ENCODE data around the gene PLOD1. TPM values are rescaled to one million over a fixed set of nuclear protein-coding genes. Genes with fewer than 3 reads are reported as not detected.

PLOD1 gene
- total RNA-seq, 2 donors from 2014 or later, result 70.0 to 91.2 TPM

DNA sequence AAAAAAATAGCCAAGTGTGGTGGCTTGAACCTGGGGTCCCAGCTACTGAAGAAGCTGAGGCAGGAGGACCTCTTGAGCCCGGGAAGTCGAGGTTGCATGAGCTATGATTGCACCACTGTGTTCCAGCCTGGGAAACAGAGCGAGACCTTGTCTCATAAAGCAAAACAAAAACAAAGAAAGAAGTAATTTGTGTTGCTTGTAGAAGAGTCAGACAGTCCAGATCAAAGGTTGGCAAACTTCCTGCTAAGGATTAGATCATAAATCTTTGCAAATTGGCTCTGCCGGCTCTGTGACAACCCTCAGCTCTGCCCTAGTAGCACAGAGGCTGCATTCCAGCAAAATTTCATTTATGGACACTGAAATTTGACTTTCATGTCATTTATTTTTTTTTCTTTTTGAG is 26.7 kb downstream of the PLOD1 start:
- no peak for DNase-seq (ENCODE audit: low spot score)
- intact Hi-C loops (cut with DNase I), result no loop called here

DNA sequence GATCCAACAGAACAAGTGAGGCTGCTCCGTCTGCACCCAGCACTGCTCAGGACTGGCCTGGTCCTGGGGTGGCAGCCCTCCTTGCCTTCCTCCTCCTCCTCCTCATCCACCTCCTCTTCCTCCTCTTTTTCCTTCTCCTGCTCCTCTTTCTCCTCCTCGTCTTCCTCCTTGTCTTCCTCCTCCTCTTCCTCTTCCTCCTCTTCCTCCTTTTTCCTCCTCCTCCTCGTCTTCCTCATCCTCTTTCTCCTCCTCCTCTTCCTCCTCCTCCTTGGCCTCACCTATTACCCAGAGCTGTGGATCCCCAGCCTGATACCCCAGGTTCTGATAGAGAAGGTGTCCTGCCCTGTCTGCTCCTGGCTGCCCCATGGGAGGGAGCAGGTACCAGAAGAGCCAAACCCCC is 29.1 kb downstream of the PLOD1 start:
- intact Hi-C loops (cut with DNase I), result no loop called here
- DNase-seq (ENCODE audit: low spot score), result no peak

- DNase-seq (ENCODE audit: low spot score), result no peak
- intact Hi-C loops (cut with DNase I), result no loop called here
These were observed 30.1 kb downstream of the PLOD1 start for GRCh38 chr1:11964656-11965055.

GRCh38 chr1:11967028-11967547 is 32.6 kb downstream of the PLOD1 start:
- DNase-seq (ENCODE audit: low spot score), result no peak
- intact Hi-C loops (cut with DNase I), result no loop called here

- intact Hi-C loops (cut with DNase I), result loop anchor here in 1 of 2 donors (5.0 to 10.0 kb wide), 2 partner anchors 136 to 1178 kb away; no protein-coding TSS in a partner anchor
- DNase-seq (ENCODE audit: low spot score), result no peak
These were observed 36.1 kb downstream of the PLOD1 start for GRCh38 chr1:11970441-11971185.

GRCh38 chr1:11977625-11978024 is 43.1 kb downstream of the PLOD1 start:
- intact Hi-C loops (cut with DNase I), result loop anchor here in 1 of 2 donors (10.0 kb wide), 1 partner anchor 143 kb away; no protein-coding TSS in a partner anchor
- no peak for DNase-seq (ENCODE audit: low spot score)

- no peak for DNase-seq (ENCODE audit: low spot score)
These were observed 43.8 kb downstream of the PLOD1 start for GRCh38 chr1:11978301-11978700.

DNA sequence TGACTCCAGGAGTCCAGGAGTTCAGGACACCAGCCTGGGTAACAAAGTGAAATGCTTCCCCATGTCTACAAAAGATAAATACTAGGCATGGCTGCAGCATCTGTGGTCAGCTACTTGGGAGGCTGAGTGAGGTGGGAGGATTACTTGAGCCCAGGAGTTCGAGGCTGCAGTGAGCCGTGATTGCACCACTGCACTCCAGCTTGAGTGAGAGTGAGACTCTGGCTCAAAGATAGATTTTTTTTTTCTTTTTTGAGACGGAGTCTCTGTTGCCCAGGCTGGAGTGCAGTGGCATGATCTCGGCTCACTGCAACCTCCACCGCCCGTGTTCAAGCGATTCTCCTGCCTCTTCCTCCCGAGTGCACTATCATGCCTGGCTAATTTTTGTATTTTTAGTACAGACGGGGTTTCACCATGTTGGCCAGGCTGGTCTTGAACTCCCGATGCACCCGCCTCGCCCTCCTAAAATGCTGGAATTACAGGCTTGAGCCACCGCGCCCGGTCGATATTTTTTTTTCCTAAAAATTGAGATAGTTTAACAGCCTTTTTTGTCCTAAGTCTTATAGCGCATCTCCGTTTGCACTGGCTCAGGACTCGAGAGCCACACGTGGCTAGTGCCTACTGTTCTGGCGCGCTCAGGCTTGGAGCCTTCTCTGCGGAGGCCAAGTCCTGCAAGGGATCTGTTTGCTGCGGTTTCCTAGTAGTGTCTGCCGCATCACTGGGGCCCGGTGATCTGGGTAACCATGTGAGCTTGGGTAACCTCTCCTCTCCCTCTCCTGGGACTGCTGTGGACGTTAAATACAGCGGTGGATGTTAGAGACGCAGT is 44.7 kb downstream of the PLOD1 start:
- no peak for DNase-seq (ENCODE audit: low spot score)
- intact Hi-C loops (cut with DNase I), result loop anchor here in 1 of 2 donors (10.0 kb wide), 1 partner anchor 144 kb away; no protein-coding TSS in a partner anchor

More at GRCh38 chr1:11978301-11978700, 43.8 kb downstream of the PLOD1 start:
- intact Hi-C loops (cut with DNase I), result loop anchor here in 1 of 2 donors (10.0 kb wide), 1 partner anchor 144 kb away; no protein-coding TSS in a partner anchor

DNA sequence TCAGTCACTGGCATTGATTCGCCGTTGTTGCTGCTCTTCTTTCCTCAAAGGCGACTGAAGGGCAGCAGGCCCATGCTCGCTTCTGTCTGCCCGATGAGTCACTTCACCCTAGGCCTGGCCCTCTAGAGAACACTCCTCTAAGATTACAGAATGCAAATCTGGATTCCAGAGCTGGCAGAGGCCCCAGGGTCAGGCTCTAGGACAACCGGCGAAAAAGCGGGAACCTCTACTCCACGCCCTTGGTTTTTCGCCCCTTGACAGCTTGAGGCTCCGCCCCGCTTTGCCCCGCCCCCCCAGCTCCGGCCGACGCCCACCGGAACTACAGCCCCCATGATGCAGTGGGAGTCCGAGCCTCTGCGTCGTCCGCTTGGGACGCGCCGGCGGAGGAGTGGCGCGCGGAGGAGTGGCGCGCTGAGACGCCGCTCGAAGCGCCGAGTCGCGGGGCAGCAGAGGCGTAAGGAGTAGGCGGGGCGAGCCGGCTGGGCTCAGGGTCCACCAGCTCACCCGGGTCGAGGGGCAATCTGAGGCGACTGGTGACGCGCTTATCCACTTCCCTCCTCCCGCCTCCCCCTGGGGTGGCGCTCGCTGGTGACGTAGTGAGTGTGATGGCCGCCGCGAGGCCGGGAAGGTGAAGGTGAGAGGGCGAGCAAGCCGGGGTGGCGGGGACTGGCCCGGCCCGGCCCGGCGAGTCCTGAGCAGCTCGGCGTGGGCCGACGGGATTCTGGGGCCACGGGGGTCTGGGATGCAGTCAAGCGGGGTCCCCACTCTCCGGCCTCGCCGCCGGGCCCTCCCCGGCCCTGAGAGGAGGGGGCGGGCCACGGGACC is 45.5 kb downstream of the PLOD1 start, which contains the start of gene MFN2:
Gene MFN2 (plus strand): TSS at position 594 of the 825 bp plus-strand sequence. CDS start 8,725 bp downstream, outside the sequence.
- intact Hi-C loops (cut with DNase I), result loop anchor here in 1 of 2 donors (10.0 kb wide), 1 partner anchor 145 kb away; no protein-coding TSS in a partner anchor
- DNase-seq (ENCODE audit: low spot score), result peak; percentile 98

- intact Hi-C loops (cut with DNase I), result no loop called here
- DNase-seq (ENCODE audit: low spot score), result no peak
These were observed 46.1 kb downstream of the PLOD1 start for GRCh38 chr1:11980676-11980972.

GRCh38 chr1:11981378-11982009 is 47.0 kb downstream of the PLOD1 start:
- intact Hi-C loops (cut with DNase I), result no loop called here
- no peak for DNase-seq (ENCODE audit: low spot score)

- no peak for DNase-seq (ENCODE audit: low spot score)
- intact Hi-C loops (cut with DNase I), result no loop called here
These were observed 47.5 kb downstream of the PLOD1 start for GRCh38 chr1:11982010-11982392.

GRCh38 chr1:11984121-11984520 is 49.6 kb downstream of the PLOD1 start:
- intact Hi-C loops (cut with DNase I), result no loop called here
- no peak for DNase-seq (ENCODE audit: low spot score)

DNA sequence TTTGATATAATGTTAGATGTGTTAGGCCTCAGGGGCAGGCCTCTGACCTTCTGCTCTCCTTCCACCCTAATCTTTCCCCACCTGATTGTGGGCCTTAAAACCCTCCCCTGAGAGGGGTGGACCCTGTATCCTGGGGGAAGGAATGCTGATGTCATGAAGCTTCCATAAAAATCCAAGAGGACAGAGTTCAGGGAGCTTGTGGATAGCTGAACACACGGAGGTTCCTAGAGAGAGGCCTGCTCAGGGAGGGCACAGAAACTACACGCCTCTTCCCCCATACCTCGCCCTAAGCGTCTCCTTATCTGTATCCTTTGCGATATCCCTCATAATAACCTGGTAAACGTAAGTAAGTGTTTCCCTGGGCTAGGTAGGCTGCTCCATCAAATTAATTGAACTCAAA is 50.1 kb downstream of the PLOD1 start:
- no peak for DNase-seq (ENCODE audit: low spot score)
- intact Hi-C loops (cut with DNase I), result no loop called here

- DNase-seq (ENCODE audit: low spot score), result no peak
- intact Hi-C loops (cut with DNase I), result no loop called here
These were observed 50.7 kb downstream of the PLOD1 start for GRCh38 chr1:11985171-11985570.

DNA sequence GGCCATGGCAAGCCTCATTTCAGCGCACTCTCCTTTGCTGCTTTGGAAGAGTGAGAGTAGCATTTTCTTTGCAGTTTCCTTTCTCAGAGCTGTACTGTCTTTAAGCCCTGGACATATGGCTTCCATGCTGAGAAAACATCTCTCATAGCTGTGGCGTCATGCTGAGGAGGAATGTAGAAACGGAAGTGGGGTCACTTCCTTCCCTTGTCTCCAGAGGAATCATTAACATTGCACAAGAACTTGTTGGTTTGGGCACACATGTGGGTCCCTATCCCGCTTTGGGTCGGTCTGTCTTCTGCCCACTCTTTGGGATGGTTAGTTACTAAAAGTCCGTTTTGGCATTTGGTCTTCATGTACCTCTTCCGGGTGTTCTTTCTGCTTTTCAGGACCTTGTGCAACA is 51.3 kb downstream of the PLOD1 start:
- intact Hi-C loops (cut with DNase I), result no loop called here
- no peak for DNase-seq (ENCODE audit: low spot score)

GRCh38 chr1:11989669-11990068 is 55.2 kb downstream of the PLOD1 start:
- no peak for DNase-seq (ENCODE audit: low spot score)
- intact Hi-C loops (cut with DNase I), result no loop called here

DNA sequence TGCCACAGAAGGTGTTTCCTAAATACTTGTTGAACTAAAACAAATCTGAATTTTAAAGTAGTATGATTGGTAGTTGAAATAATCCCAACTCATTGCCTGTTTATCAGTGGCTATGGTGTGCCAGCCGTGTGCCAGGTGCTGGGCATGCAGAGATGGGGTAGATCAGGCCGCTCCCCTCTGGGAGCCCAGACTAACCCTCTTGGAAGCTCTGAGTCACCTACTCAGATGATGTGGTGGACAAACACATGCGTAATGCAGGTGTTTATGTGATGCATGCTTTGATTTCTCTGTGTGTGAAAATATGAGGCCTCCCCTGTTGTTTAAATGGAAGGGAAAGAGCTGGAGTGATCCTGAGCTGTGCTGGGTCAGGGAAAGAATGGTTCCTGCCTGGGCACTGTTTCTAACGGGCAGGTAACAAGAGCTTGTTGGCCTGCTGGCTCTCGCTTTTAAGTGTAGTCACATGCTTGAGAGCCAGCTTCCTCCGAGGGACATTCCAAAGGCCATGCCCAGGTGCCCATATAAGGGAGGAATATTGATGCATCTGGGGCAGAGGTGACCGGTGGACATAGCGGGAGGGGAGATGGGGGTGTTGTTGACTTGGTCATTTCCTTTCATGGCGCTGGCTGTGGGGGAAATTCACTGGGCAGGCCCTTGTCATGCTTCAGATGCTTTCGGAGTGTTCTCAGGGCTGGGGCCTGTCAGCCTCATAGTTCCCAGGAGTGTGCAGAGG is 56.0 kb downstream of the PLOD1 start:
- intact Hi-C loops (cut with DNase I), result no loop called here
- no peak for DNase-seq (ENCODE audit: low spot score)
